ENCODE results near the gene DIDO1. TPM values are rescaled to one million over a fixed set of nuclear protein-coding genes. Genes with fewer than 3 reads are reported as not detected.

DIDO1 gene
- total RNA-seq, 1 donor from 2014 or later: 53.6 TPM

DNA sequence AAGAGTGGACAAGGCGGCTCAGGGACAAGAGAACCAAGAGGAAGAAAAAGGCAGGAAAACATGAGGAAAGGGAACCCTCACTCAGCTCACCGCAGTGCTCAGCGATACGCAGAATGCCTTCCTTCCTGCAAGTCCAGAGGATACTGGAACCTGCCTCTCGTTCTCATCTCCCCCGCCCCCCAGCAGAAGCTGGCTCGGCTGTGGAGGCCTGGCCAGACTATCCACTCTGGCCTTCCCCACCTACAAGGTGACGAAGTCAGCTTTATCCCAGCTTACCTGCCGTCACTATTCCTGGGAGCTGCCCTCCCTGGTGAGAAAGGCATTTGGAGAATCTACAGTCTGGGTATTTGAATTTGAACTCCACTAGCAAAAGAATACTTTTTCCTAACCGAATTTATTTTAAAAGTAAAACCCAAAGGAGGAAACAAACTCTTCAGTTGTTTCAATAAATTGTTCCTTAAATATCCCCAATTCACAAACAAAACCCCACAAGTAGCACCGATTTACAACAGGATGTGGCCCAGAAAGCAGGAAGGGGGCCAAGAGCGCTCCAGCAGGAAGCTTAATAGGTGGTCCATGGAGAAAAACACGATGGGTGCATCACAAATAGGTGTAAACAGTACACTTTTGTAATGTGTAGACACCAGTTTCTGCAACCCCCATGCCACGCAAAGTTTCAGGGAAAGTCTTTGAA lies 2.1 kb upstream of the DIDO1 start:
- Mint-ChIP-seq H3K36me3 (ENCODE audit: unreplicated experiment) (no peaks in the 10 kb centered on the region), H3K4me3 (ENCODE audit: unreplicated experiment) (peak overlapping the region; percentile 81), H3K9me3 (ENCODE audit: unreplicated experiment) (no peaks in the 10 kb centered on the region), H3K4me1 (ENCODE audit: unreplicated experiment) (peaks cover 51% of the 10 kb centered on the region), H3K27ac (ENCODE audit: unreplicated experiment) (peak overlapping the region; percentile 88), H3K27me3 (ENCODE audit: unreplicated experiment) (no peaks in the 10 kb centered on the region)
- no peak for DNase-seq (ENCODE audit: extremely low spot score, unreplicated experiment)
- TF ChIP-seq, protein P1, sequence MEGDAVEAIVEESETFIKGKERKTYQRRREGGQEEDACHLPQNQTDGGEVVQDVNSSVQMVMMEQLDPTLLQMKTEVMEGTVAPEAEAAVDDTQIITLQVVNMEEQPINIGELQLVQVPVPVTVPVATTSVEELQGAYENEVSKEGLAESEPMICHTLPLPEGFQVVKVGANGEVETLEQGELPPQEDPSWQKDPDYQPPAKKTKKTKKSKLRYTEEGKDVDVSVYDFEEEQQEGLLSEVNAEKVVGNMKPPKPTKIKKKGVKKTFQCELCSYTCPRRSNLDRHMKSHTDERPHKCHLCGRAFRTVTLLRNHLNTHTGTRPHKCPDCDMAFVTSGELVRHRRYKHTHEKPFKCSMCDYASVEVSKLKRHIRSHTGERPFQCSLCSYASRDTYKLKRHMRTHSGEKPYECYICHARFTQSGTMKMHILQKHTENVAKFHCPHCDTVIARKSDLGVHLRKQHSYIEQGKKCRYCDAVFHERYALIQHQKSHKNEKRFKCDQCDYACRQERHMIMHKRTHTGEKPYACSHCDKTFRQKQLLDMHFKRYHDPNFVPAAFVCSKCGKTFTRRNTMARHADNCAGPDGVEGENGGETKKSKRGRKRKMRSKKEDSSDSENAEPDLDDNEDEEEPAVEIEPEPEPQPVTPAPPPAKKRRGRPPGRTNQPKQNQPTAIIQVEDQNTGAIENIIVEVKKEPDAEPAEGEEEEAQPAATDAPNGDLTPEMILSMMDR (IDR thresholded peaks at IDR 0.05): no peak

DNA sequence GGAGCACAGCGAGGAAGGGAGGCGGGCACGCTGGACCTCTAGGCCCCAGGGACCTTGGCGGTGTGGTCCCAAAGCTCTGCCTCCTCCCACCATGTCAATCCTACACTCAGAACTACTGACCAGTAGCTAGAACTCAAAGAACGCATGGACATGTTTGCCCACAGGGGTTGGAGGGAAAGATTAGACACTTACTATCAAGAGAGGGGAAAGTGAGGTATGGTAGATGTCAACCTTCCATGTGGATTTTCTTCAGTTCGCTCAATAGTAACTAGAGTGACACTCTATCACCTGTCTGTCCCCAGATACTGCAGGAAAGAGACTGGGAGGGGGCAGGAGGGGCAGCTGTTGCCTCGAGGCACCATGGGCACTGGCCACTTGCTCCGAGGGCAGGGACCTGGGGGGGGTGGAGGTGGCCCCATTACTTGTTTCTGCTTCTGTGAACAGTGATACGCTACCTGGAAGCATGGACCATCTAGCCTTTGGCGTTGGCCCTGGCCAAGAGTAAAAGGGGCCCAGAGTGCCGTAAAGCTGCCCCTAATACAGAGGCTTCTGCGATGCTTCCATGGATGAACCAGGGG lies 912 bp upstream of the DIDO1 start:
- no peaks in the 10 kb centered on the region for H3K27me3 Mint-ChIP-seq (ENCODE audit: unreplicated experiment)
- H3K9me3 Mint-ChIP-seq (ENCODE audit: unreplicated experiment): no peaks in the 10 kb centered on the region
- no peaks in the 10 kb centered on the region for H3K36me3 Mint-ChIP-seq (ENCODE audit: unreplicated experiment)
- DNase-seq (ENCODE audit: extremely low spot score, unreplicated experiment): no peak
- peak overlapping the region; percentile 82 for H3K27ac Mint-ChIP-seq (ENCODE audit: unreplicated experiment)
- TF ChIP-seq, protein P1 (IDR thresholded peaks at IDR 0.05): no peak
- peak overlapping the region; percentile 87 for H3K4me3 Mint-ChIP-seq (ENCODE audit: unreplicated experiment)
- peaks cover 61% of the 10 kb centered on the region for H3K4me1 Mint-ChIP-seq (ENCODE audit: unreplicated experiment)

DNA sequence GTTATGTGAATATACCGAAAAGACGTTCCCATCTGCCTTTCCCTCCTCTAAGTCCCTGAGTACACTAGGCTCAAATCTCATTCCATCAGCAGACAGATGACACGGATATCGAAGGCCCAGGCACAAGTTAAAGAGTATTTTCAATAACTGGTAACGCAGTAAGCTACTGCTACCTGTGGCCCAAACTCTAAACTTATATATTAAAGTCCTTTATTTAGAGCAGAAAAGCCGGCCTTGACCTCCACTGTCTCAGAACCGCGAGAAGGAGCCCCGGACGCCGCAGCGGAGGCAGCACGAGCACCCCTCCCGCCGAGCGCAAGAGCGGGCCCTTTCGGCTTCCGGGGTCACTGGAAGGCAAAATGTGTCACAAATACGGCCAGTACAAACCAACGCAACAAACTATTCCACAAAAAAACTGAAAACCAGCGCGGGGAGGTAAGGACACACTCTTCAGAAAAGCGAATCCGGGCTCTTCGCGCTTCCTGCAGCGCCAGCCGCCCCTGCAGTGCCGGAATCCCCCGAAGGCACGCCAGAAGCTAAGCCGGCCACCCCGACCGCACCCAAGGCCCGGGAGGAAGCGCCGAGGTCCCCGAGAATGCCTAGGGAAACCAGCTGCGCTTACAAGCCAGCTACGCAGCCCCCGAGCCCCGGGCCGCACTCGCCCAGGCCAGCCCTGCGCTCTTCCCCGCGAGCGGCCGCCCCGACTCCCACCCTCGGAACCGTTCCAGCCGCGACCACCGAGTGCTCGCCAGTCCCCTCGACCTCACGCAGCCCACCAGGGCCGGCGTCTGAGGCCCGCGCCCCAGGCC lies 681 bp downstream of the DIDO1 start:
- Mint-ChIP-seq H3K36me3 (ENCODE audit: unreplicated experiment) (no peaks in the 10 kb centered on the region), H3K27ac (ENCODE audit: unreplicated experiment) (peak overlapping the region; percentile 94), H3K4me3 (ENCODE audit: unreplicated experiment) (peak overlapping the region; percentile 93), H3K27me3 (ENCODE audit: unreplicated experiment) (no peaks in the 10 kb centered on the region), H3K9me3 (ENCODE audit: unreplicated experiment) (no peaks in the 10 kb centered on the region), H3K4me1 (ENCODE audit: unreplicated experiment) (peaks cover 69% of the 10 kb centered on the region)
- TF ChIP-seq, protein P1 (IDR thresholded peaks at IDR 0.05): no peak
- no peak for DNase-seq (ENCODE audit: extremely low spot score, unreplicated experiment)

DNA sequence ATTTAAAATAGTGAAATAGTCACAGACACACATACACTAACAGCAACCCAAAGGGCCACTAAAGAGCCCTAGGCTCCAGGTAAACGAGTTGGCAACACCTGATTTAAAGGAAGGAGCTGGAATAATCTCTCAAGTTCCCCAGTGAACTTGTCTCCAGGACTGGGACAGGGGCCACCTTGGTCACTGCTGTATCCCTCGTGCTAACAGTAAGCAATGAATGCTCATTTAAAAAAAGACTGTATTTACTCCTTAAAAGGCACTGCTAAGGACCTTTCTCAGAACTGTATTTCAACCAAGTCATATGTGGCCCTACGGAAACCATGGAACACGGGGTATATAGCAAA lies 1.3 kb downstream of the DIDO1 start:
- Mint-ChIP-seq H3K27ac (ENCODE audit: unreplicated experiment) (peak overlapping the region; percentile 94), H3K27me3 (ENCODE audit: unreplicated experiment) (no peaks in the 10 kb centered on the region), H3K9me3 (ENCODE audit: unreplicated experiment) (no peaks in the 10 kb centered on the region), H3K36me3 (ENCODE audit: unreplicated experiment) (no peaks in the 10 kb centered on the region), H3K4me1 (ENCODE audit: unreplicated experiment) (peaks cover 70% of the 10 kb centered on the region), H3K4me3 (ENCODE audit: unreplicated experiment) (peak overlapping the region; percentile 93)
- TF ChIP-seq, protein P1 (IDR thresholded peaks at IDR 0.05): no peak
- no peak for DNase-seq (ENCODE audit: extremely low spot score, unreplicated experiment)

All from osteocyte (in vitro differentiated cells).